Astrocyte of the cerebellum (primary cell): ENCODE measurements around the gene KIF2A.

ENCODE experiments used
- DNase-seq: peaks from one replicate; pipeline ENCODE4 v3.0.0-alpha.2; 2011; ENCODE audit warnings: low read depth
- H3K4me3 ChIP-seq: 2 replicates; pipeline ENCODE4 v1.5.1; 2011; ENCODE audit warnings: mild to moderate bottlenecking, low read depth, low read length, moderate library complexity
- in situ Hi-C: cut with HindIII; loops from 2 replicates; pipeline ENCODE4 v1.10.0; 2017; ENCODE audit warnings: low sequenced_read_pairs
- TF ChIP-seq, protein P1 (sequence below): IDR thresholded peaks from 2 replicates; pipeline ENCODE4 v1.5.1; 2012; ENCODE audit warnings: low read length, low read depth, moderate library complexity, mild to moderate bottlenecking; ENCODE audit errors: missing control alignments

The KIF2A gene

DNA sequence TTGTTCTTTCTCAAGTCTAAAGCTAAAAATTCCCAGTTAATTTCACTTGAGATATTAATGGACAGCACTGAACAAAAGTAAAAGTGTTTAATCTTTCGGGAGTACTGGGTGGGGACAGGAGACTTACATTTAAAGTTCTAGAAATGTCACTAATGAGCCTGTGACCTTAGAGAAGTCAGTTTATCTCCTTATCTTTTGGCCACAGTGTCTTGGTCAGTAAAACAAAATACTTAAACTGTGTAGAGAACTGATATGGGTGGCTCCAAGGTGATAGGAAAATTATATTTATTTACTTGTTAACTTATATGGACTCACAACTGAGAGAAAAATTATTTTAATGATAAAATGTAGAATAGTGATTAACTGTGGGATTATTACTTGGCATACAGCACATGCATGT is 115.4 kb downstream of the KIF2A start:
- TF ChIP-seq, protein P1, sequence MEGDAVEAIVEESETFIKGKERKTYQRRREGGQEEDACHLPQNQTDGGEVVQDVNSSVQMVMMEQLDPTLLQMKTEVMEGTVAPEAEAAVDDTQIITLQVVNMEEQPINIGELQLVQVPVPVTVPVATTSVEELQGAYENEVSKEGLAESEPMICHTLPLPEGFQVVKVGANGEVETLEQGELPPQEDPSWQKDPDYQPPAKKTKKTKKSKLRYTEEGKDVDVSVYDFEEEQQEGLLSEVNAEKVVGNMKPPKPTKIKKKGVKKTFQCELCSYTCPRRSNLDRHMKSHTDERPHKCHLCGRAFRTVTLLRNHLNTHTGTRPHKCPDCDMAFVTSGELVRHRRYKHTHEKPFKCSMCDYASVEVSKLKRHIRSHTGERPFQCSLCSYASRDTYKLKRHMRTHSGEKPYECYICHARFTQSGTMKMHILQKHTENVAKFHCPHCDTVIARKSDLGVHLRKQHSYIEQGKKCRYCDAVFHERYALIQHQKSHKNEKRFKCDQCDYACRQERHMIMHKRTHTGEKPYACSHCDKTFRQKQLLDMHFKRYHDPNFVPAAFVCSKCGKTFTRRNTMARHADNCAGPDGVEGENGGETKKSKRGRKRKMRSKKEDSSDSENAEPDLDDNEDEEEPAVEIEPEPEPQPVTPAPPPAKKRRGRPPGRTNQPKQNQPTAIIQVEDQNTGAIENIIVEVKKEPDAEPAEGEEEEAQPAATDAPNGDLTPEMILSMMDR, result no peak
- in situ Hi-C loops, result no loop called here
- no peak overlapping the region for H3K4me3 ChIP-seq
- no peak for DNase-seq

DNA sequence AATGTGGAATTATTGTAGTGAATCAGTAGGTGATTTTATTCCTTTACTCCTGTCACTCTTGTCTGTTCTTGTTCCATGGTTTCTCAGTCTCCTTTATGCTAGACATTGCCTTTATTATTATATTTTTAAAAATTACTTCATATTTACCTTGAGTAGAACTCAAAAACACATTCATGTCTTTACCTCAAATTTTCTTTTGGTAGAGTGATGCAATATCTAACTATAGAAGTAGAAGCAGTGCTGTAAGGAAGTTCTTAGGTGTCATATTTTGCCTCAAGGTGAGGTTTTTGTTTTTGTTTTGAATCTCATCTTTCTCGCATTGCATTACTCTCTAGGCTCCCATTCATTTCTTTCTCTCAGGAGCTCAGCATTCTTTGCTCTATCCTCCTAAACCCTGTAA is 118.8 kb downstream of the KIF2A start:
- TF ChIP-seq, protein P1, result no peak
- no peak overlapping the region for H3K4me3 ChIP-seq
- DNase-seq, result no peak
- in situ Hi-C loops, result no loop called here

- in situ Hi-C loops, result no loop called here
- no peak for DNase-seq
- no peak overlapping the region for H3K4me3 ChIP-seq
- TF ChIP-seq, protein P1, result no peak
Observed at GRCh38 chr5:62431735-62432620, 126.0 kb downstream of the KIF2A start.

- TF ChIP-seq, protein P1, result no peak
- in situ Hi-C loops, result no loop called here
- DNase-seq, result no peak
- H3K4me3 ChIP-seq, result no peak overlapping the region
Observed at GRCh38 chr5:62432621-62433064, 126.6 kb downstream of the KIF2A start.
